H1 (cell line): ENCODE data around the gene PPP4R4. TPM values are rescaled to one million over a fixed set of nuclear protein-coding genes. Genes with fewer than 3 reads are reported as not detected.

Source experiments
- ASH2L ChIP-seq: fragments of 200-600, 300-600 bp; sonication (generic); IDR thresholded peaks from one replicate; pipeline ENCODE4 v1.7.1; 2017; ENCODE audit warnings: low read length
- BCL11A ChIP-seq, 2 experiments: IDR thresholded peaks; one replicate each; pipeline ENCODE4 v1.6.1; 2011; ENCODE audit warnings: low read depth in 2 of 2, low read length in 2 of 2, mild to moderate bottlenecking in 2 of 2
- BRCA1 ChIP-seq: IDR thresholded peaks from 2 replicates; pipeline ENCODE4 v1.6.1; 2012; ENCODE audit warnings: low read depth, low read length, improper control_type of control experiment
- CBX8 ChIP-seq: fragments of 300-800, 300-1000 bp; sonication (generic); IDR thresholded peaks from 2 replicates; pipeline ENCODE4 v1.7.1; 2016; ENCODE audit warnings: low read depth, low read length, borderline replicate concordance
- GABPA ChIP-seq: IDR thresholded peaks from 2 replicates; pipeline ENCODE4 v1.6.1; 2011; ENCODE audit warnings: mild to moderate bottlenecking, low read length, moderate library complexity, borderline replicate concordance; ENCODE audit not compliant: insufficient read depth
- KDM5A ChIP-seq: fragments of 200-600 bp; IDR thresholded peaks from 2 replicates; pipeline ENCODE4 v1.7.1; 2012; ENCODE audit warnings: mild to moderate bottlenecking, low read length, inconsistent platforms, mixed read lengths
- NRF1 ChIP-seq: IDR thresholded peaks from 2 replicates; pipeline ENCODE4 v1.6.1; 2011; ENCODE audit warnings: mild to moderate bottlenecking, low read depth, low read length, improper control_type of control experiment
- TCF12 ChIP-seq: IDR thresholded peaks from 2 replicates; pipeline ENCODE4 v1.6.1; 2011; ENCODE audit warnings: low read depth, mild to moderate bottlenecking, low read length
- polyA plus RNA-seq, 7 experiments: library from polyadenylated mRNA; depleted of rRNA in 3 of 7; stranded (reverse) in 5 of 7; unstranded in 2 of 7; fragments of >200 nt in 5 of 7; fragments of 200-250 nt in 2 of 7; gene quantifications; 1 replicate in 5 of 7; 2 replicates in 1 of 7; 4 replicates in 1 of 7; pipeline versions ENCODE4 v1.2.1 to v1.2.3, GENCODE V29; 2011 to 2013; ENCODE audit warnings: missing spikeins in 2 of 7, mixed read lengths in 2 of 7
- total RNA-seq: library from RNA; stranded (reverse); fragmentation: NEBNext Ultra II Directional; extraction: Animal tissue kit (Norgen Biotek cat#: 25700); gene quantifications from 2 replicates; pipeline ENCODE4 v1.2.1, GENCODE V29; 2021

The PPP4R4 gene
- total and polyA plus RNA-seq, 2 of the 8 experiments (the other 6 are each of a cell fraction or from before 2014, with no cell fraction given), result 3.3 to 9.6 TPM

- TF ChIP-seq NRF1 (no peak), BRCA1 (no peak), BCL11A (IDR thresholded peaks at IDR 0.05; ENCODE audit: low read depth in 2 of 2, low read length in 2 of 2) (no peak), GABPA (no peak), KDM5A (no peak), ASH2L (no peak), CBX8 (no peak), TCF12 (no peak)
Measured at GRCh38 chr14:94292872-94293577, 118.9 kb downstream of the PPP4R4 start, which contains the start of gene SERPINA10 (continued).
